Activated CD8-positive, alpha-beta T cell treated with anti-CD3 and anti-CD28 coated beads, Interleukin-2, amount 10 ng/mL, durations not matched to agents 7 days and 5 days (primary cell): ENCODE results near the gene ELK3. TPM values are rescaled to one million over a fixed set of nuclear protein-coding genes. Genes with fewer than 3 reads are reported as not detected.

ENCODE experiments used
- ATAC-seq: fragments of 150-1000 bp; cut with Tn5 transposase; one replicate; pipeline ENCODE4 v1.10.0; 2021; ENCODE audit warnings: moderate library complexity
- CTCF ChIA-PET: fragments of 350-600 bp; sonication (Branson Sonifier 250); formaldehyde crosslinking; loops from one replicate; lab custom pipeline; 2021; ENCODE audit warnings: antibody characterized with exemption; lab: Charles Lee
- POLR2A ChIA-PET: fragments of 350-600 bp; sonication (Branson Sonifier 250); formaldehyde crosslinking; loops from one replicate; lab custom pipeline; 2021; ENCODE audit warnings: antibody characterized with exemption; lab: Charles Lee
- DNase-seq: peaks from one replicate; pipeline ENCODE4 v3.0.0-alpha.2; 2020
- H3K27ac Mint-ChIP-seq: one replicate; pipeline ENCODE4 v1.8.0; 2021; ENCODE audit warnings: mild to moderate bottlenecking, mixed read lengths
- H3K27me3 Mint-ChIP-seq: one replicate; pipeline ENCODE4 v1.8.0; 2021; ENCODE audit warnings: low read depth, mixed read lengths
- H3K36me3 Mint-ChIP-seq: one replicate; pipeline ENCODE4 v1.8.0; 2021; ENCODE audit warnings: low read depth, mixed read lengths
- H3K4me1 Mint-ChIP-seq: one replicate; pipeline ENCODE4 v1.8.0; 2021; ENCODE audit warnings: low read depth, mixed read lengths
- H3K4me3 Mint-ChIP-seq: one replicate; pipeline ENCODE4 v1.8.0; 2021; ENCODE audit warnings: mild to moderate bottlenecking, mixed read lengths
- H3K9me3 Mint-ChIP-seq: one replicate; pipeline ENCODE4 v1.8.0; 2022; ENCODE audit warnings: mixed read lengths; ENCODE audit not compliant: insufficient read depth
- total RNA-seq, 2 experiments: library from RNA; stranded (reverse); gene quantifications; one replicate each; pipeline ENCODE4 v1.2.3, GENCODE V29; 2021

Gene ELK3
- total RNA-seq, 2 experiments from 2014 or later: 17.6 to 18.1 TPM

GRCh38 chr12:96199464-96199863 lies 5.3 kb downstream of the ELK3 start:
- ATAC-seq (no peak), DNase-seq (no peak)
- Mint-ChIP-seq H3K27ac (peak overlapping the region; percentile 33), H3K4me1 (peaks cover 50% of the 10 kb centered on the region), H3K4me3 (no peak overlapping the region), H3K36me3 (peaks cover 19% of the 10 kb centered on the region), H3K9me3 (peaks cover 4% of the 10 kb centered on the region), H3K27me3 (no peaks in the 10 kb centered on the region)
- POLR2A ChIA-PET: interaction anchor here (0.7 kb wide), 1 partner anchor 127 kb away, joined by 3 read pairs; no protein-coding TSS in a partner anchor
- CTCF ChIA-PET: interaction anchor here (1.0 to 5.2 kb wide), 3 partner anchors 12 to 22 kb away, joined by 3 to 50 read pairs (median 21); no protein-coding TSS in a partner anchor

DNA sequence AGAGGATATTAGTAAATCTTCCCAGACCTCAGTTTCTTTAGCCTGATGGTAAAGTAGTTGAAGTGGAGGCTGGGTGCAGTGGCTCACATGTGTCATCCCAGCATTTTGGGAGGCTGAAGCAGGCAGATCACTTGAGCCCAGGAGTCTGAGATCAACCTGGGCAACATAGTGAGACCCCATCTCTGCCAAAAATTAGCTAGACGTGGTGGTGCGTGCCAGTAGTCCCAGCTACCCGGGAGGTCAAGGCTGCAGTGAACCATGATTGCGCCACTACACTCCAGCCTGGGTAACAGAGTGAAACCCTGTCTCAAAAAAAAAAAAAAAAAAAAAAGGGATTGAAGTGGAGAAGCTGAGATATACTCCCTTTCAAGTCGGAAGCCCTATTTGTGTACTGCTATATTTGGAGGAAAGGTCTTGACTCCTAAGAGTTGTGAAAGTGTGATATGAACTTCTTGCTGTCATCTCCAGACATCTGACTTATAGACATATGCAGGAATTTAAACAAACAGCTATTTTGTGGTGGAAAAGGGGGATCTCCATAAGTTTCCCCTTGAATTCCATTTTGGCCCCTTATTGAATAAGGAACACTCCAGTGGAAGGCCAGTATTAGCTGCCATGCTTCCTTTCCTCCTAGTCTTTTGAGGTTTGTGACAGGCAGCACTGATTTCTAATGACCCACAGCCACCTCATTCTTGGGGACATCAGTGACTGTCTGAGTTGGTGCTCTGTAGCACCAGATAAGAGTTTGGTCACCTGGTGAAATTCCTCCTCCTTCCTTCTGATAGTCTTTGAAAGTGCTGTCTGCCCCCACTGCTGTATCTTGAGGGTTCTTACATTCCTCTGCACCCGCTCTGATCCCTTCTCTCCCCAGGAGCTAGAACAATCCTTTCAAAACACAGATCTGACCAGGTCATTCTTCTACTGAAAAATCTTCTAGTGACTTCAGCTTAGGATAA lies 7.4 kb downstream of the ELK3 start:
- H3K36me3 Mint-ChIP-seq: peaks cover 29% of the 10 kb centered on the region

GRCh38 chr12:96204381-96204780 lies 10.2 kb downstream of the ELK3 start:
- ChIA-PET POLR2A (interaction anchor here (0.5 kb wide), 1 partner anchor 65 kb away, joined by 3 read pairs; no protein-coding TSS in a partner anchor), CTCF (interaction anchor here (1.8 kb wide), 1 partner anchor 11 kb away, joined by 4 read pairs; no protein-coding TSS in a partner anchor)
- H3K4me1 Mint-ChIP-seq: peaks cover 57% of the 10 kb centered on the region
- H3K4me3 Mint-ChIP-seq: no peak overlapping the region
- DNase-seq (no peak), ATAC-seq (no peak)
- no peaks in the 10 kb centered on the region for H3K27me3 Mint-ChIP-seq
- no peak overlapping the region for H3K27ac Mint-ChIP-seq
- peaks cover 4% of the 10 kb centered on the region for H3K9me3 Mint-ChIP-seq
- peaks cover 31% of the 10 kb centered on the region for H3K36me3 Mint-ChIP-seq

More for the DNA sequence above, 7.4 kb downstream of the ELK3 start:
- no peak overlapping the region for H3K4me3 Mint-ChIP-seq
- POLR2A ChIA-PET: no interaction called here
- peaks cover 4% of the 10 kb centered on the region for H3K9me3 Mint-ChIP-seq
- DNase-seq (no peak), ATAC-seq (no peak)
- CTCF ChIA-PET: interaction anchor here (0.7 to 2.1 kb wide), 4 partner anchors 9 to 1116 kb away, joined by 3 to 9 read pairs (median 6); no protein-coding TSS in a partner anchor
- peaks cover 59% of the 10 kb centered on the region for H3K4me1 Mint-ChIP-seq
- no peak overlapping the region for H3K27ac Mint-ChIP-seq
- H3K27me3 Mint-ChIP-seq: no peaks in the 10 kb centered on the region

DNA sequence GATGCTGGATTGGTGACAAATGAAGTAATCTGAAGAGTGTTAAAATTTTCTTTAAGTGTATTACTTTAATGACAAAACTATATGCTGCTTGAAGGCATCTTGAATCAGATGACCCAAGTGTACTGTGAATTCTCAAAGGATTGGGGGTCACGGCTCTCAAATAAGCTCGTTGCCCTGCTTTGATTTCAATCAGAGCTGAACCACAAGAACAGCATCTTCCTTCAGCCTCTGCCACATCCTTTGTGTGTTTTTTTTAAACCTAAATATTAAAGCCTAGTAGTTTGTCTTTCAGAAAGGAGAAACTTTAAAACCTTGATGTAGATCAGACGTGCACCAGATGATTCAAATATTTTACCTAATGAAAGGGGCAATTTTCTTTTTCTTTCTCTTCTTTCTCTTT lies 11.7 kb downstream of the ELK3 start:
- H3K36me3 Mint-ChIP-seq: peaks cover 36% of the 10 kb centered on the region
- peak; percentile 46 for ATAC-seq
- peaks cover 70% of the 10 kb centered on the region for H3K4me1 Mint-ChIP-seq
- CTCF ChIA-PET: interaction anchor here (0.7 to 1.4 kb wide), 3 partner anchors 9 to 311 kb away, joined by 3 to 7 read pairs (median 3); no protein-coding TSS in a partner anchor
- peaks cover 4% of the 10 kb centered on the region for H3K9me3 Mint-ChIP-seq
- POLR2A ChIA-PET: no interaction called here
- peak; percentile 35 for DNase-seq
- H3K27ac Mint-ChIP-seq: no peak overlapping the region
- no peaks in the 10 kb centered on the region for H3K27me3 Mint-ChIP-seq
- H3K4me3 Mint-ChIP-seq: peak overlapping the region; percentile 48

DNA sequence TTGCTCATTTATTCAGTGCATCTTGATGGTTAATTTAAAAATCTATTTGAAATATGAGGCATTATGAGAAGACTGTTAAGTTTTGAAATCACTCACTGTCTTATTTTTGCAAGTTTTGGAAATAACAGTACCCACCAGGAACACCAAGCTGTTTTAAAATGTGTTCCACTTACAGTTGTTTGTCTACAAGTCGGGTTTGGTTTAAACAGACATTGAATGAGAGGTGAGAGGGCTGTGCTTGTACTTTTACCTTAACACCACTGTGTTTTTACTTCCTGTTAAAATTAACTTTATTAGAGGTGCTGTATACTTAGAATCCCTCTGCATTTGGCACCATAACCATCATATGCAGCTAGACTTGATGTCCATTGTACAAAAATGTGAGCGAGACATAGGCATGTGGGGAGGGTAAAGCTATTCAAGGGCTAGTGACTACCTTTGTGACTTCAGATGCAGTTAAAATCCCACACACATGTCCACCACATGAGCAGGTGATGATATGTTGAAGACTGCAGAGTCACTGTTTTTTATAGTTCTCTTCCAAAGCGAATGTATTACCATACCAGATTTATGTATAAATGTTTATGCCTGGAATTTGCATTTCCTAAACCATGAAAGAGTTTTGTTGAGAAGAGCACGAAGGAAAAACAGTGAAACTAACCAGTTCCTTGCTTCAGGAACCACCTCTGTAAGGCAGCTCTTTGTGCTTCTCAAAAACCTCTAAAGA lies 12.9 kb downstream of the ELK3 start:
- ChIA-PET CTCF (interaction anchor here (1.4 kb wide), 2 partner anchors 8 to 155 kb away, joined by 3 to 7 read pairs; no protein-coding TSS in a partner anchor), POLR2A (no interaction called here)
- ATAC-seq (no peak), DNase-seq (no peak)
- Mint-ChIP-seq H3K4me3 (no peak overlapping the region), H3K27ac (no peak overlapping the region), H3K4me1 (peaks cover 77% of the 10 kb centered on the region), H3K9me3 (peaks cover 4% of the 10 kb centered on the region), H3K27me3 (no peaks in the 10 kb centered on the region), H3K36me3 (peaks cover 33% of the 10 kb centered on the region)

DNA sequence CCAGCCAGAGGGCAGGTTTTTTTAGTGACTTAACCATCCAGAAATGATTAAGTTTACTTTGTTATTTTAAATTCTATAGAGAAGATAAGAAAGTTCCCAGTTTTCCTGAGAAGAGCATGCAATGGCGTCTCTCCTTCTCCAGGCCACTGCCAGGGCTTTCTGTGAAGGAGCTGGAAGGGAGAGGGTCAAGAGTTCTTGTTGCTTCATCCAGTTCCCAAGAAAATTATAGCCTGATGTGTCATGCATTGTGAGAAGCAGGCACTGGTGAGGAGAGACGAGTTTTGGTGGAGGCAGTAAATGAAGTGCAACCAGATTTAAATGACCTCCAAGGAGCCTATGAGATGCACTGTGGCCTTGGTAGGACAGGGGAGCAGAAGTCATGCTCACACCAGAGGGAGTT lies 14.2 kb downstream of the ELK3 start:
- Mint-ChIP-seq H3K9me3 (peaks cover 4% of the 10 kb centered on the region), H3K36me3 (peaks cover 30% of the 10 kb centered on the region), H3K27ac (peak overlapping the region; percentile 47), H3K4me3 (no peak overlapping the region), H3K27me3 (no peaks in the 10 kb centered on the region), H3K4me1 (peaks cover 86% of the 10 kb centered on the region)
- ATAC-seq (no peak), DNase-seq (no peak)
- CTCF ChIA-PET: interaction anchor here (1.4 to 5.7 kb wide), 2 partner anchors 11 to 154 kb away, joined by 3 to 50 read pairs; no protein-coding TSS in a partner anchor
- POLR2A ChIA-PET: interaction anchor here (1.9 to 3.9 kb wide), 2 partner anchors 11 to 13 kb away, joined by 7 to 15 read pairs; no protein-coding TSS in a partner anchor

DNA sequence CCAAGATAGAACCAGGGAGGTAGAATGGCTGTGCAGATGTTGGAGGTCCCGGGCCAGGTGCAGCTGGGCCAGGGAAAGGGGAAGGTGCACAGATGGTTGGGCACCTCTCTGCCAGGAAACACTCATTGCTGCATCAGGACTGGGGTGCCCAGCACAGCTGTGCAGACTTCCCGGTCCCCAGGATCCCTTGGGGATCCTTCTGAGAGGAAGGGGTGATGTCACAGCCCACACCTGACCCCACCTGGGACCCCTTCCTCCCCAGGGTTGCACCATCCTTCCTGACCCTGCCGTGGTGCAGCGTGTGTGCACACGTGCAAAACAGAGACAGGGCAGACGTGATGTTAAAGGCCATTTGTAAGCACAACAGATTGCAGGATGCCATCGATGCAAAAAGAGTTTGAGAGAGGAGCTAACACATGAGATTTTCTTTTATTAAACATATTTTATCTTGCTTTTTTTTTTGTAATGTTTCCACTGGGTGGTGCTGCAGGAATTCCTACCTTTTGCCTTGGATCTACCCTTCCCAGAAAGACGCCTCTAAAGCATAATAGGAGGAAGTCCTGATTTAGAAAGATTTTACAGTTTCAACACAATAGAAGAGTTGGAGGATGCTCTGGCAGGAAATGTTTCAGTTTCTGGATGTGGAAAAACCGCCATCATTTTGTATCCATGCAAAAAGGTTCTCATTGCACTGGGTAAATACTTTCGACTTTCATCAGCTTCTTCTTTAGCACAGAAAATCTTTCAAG lies 14.8 kb downstream of the ELK3 start:
- peaks cover 29% of the 10 kb centered on the region for H3K36me3 Mint-ChIP-seq
- DNase-seq: no peak
- CTCF ChIA-PET: interaction anchor here (0.7 to 7.9 kb wide), 6 partner anchors 12 to 150 kb away, joined by 3 to 130 read pairs (median 12); no protein-coding TSS in a partner anchor
- peak overlapping the region; percentile 47 for H3K27ac Mint-ChIP-seq
- peaks cover 4% of the 10 kb centered on the region for H3K9me3 Mint-ChIP-seq
- H3K4me1 Mint-ChIP-seq: peaks cover 91% of the 10 kb centered on the region
- H3K27me3 Mint-ChIP-seq: no peaks in the 10 kb centered on the region
- H3K4me3 Mint-ChIP-seq: peak overlapping the region; percentile 24
- no peak for ATAC-seq
- POLR2A ChIA-PET: interaction anchor here (1.9 to 3.9 kb wide), 2 partner anchors 11 to 14 kb away, joined by 7 to 15 read pairs; no protein-coding TSS in a partner anchor

GRCh38 chr12:96210376-96211055 lies 16.3 kb downstream of the ELK3 start:
- ATAC-seq (peak; percentile 48), DNase-seq (peak; percentile 63)
- Mint-ChIP-seq H3K36me3 (peaks cover 20% of the 10 kb centered on the region), H3K27me3 (no peaks in the 10 kb centered on the region), H3K4me3 (peak overlapping the region; percentile 70), H3K9me3 (no peaks in the 10 kb centered on the region), H3K4me1 (peaks cover 88% of the 10 kb centered on the region), H3K27ac (peak overlapping the region; percentile 85)
- CTCF ChIA-PET: interaction anchor here (0.6 to 7.9 kb wide), 9 partner anchors 9 to 279 kb away, joined by 3 to 130 read pairs (median 9); partner anchors contain the start of genes CDK17 and CFAP54
- POLR2A ChIA-PET: interaction anchor here (0.6 to 3.9 kb wide), 8 partner anchors 13 to 222 kb away, joined by 3 to 15 read pairs (median 4); partner anchors contain the start of gene CDK17

GRCh38 chr12:96211988-96212387 lies 17.8 kb downstream of the ELK3 start:
- ATAC-seq (peak; percentile 13), DNase-seq (no peak)
- Mint-ChIP-seq H3K4me3 (peak overlapping the region; percentile 17), H3K4me1 (peaks cover 78% of the 10 kb centered on the region), H3K27ac (peak overlapping the region; percentile 75), H3K27me3 (no peaks in the 10 kb centered on the region), H3K9me3 (no peaks in the 10 kb centered on the region), H3K36me3 (peaks cover 7% of the 10 kb centered on the region)
- POLR2A ChIA-PET: interaction anchor here (0.7 to 3.9 kb wide), 3 partner anchors 14 to 188 kb away, joined by 3 to 15 read pairs (median 3); partner anchors contain the start of gene CDK17
- CTCF ChIA-PET: interaction anchor here (0.7 to 7.9 kb wide), 15 partner anchors 9 to 305 kb away, joined by 3 to 130 read pairs (median 4); partner anchors contain the start of genes CDK17 and CFAP54
